BJ (cell line): ENCODE results near the gene ANKRD30A. TPM values are rescaled to one million over a fixed set of nuclear protein-coding genes. Genes with fewer than 3 reads are reported as not detected.
"Not testable (repeated sequence)": the region's sequence is repeated elsewhere in the genome, so short reads cannot be mapped to it uniquely, and the experiment has no call there.

Experiments used
- CTCF ChIA-PET: fragments of 350-600 bp; formaldehyde crosslinking; extraction: SDS; loops from one replicate; lab custom pipeline; 2021; ENCODE audit warnings: antibody characterized with exemption, inconsistent platforms; lab: Yijun Ruan, JAX
- POLR2A ChIA-PET: fragments of 300-600 bp; sonication (Branson Sonifier 250); formaldehyde crosslinking; extraction: SDS; loops from one replicate; lab custom pipeline; 2021; ENCODE audit warnings: antibody characterized with exemption; lab: Charles Lee
- DNase-seq: peaks from one replicate; pipeline ENCODE4 v3.0.0-alpha.2; 2011; ENCODE audit warnings: low read depth
- H3K27me3 ChIP-seq: 2 replicates; pipeline ENCODE4 v1.6.0; 2011; ENCODE audit warnings: low read length; ENCODE audit not compliant: control insufficient read depth, insufficient read depth
- H3K36me3 ChIP-seq: 2 replicates; pipeline ENCODE4 v1.5.1; 2011; ENCODE audit warnings: low read length; ENCODE audit not compliant: control insufficient read depth, insufficient read depth
- H3K4me3 ChIP-seq: 2 replicates; pipeline ENCODE4 v1.5.1; 2011; ENCODE audit warnings: low read depth, mild to moderate bottlenecking, control low read depth, low read length
- CTCF ChIP-seq: IDR thresholded peaks from 2 replicates; pipeline ENCODE4 v1.5.1; 2011; ENCODE audit warnings: low read depth, mild to moderate bottlenecking, control low read depth, inconsistent platforms, low read length, moderate library complexity; ENCODE audit not compliant: insufficient read depth
- polyA plus RNA-seq: library from polyadenylated mRNA; depleted of rRNA; stranded (reverse); fragments of >200 nt; gene quantifications from 2 replicates; pipeline ENCODE4 v1.2.3, GENCODE V29; 2011

Gene ANKRD30A
- polyA plus RNA-seq, 1 experiment = not detected

DNA sequence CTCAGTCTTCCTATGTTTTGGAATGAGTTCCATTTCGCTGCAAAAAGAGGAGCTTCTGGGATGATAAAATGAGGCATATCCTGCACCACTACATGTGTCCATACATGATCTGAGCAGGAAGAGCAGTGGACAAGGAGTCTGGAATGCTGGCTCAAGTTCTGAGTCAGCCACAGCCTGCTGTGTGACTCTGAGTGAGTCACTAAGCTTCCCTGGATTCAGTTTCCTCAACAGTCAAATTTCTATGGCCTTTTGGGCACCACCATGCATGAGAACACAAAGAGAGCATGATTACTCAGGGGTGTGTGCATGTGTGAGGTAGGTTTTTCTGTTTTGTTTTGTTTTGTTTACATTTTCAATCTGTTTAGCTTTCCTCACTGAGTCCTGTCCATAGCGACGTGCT is 254.6 kb downstream of the ANKRD30A start:
- no peaks in the 10 kb centered on the region for H3K27me3 ChIP-seq
- no peak for DNase-seq
- H3K4me3 ChIP-seq = no peak overlapping the region
- CTCF ChIA-PET = no interaction called here
- H3K36me3 ChIP-seq = no peaks in the 10 kb centered on the region
- no peak for TF ChIP-seq CTCF
- POLR2A ChIA-PET = no interaction called here

DNA sequence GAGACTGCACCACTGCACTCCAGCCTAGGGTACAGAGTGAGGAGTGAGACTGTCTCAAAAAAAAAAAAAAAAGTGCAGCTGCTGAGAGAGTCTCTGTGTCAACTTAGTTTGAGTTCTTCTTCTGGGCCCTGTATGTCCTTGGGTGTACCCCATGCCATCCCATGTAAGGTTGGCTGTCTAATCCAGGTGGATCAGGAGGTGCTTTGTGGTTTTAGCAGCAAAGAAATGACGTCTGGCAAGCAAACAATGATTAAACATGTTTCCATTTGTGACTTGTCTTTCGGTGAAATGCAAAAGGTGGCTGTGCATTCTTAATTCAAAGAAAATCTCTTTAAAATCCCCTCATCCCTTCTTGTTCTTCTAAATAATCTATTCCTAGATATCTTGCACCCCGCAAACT is 255.9 kb downstream of the ANKRD30A start:
- ChIA-PET CTCF (no interaction called here), POLR2A (no interaction called here)
- no peak for DNase-seq

DNA sequence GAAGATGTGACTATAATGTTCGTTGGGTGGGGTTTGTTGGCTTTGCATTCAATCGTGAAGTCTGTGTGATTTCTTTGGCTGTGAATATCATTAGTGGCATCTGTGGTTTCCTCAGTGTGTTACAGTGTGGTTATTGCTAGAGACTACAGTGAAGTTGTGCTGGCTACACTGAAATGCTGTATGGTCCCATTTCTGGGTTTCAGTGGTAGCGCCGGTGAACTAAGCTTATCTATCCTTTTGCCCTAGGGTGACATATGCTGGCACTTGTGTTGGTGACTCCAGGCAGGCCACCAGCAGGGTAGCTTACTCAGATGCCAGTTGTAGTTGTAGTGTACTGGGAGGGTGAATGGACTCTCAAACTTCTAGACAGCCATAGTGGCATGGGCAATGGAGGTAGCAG is 259.5 kb downstream of the ANKRD30A start:
- H3K4me3 ChIP-seq = no peak overlapping the region
- ChIA-PET POLR2A (no interaction called here), CTCF (no interaction called here)
- no peak for DNase-seq
- no peak for TF ChIP-seq CTCF
- no peaks in the 10 kb centered on the region for H3K27me3 ChIP-seq
- no peaks in the 10 kb centered on the region for H3K36me3 ChIP-seq

More for the DNA sequence above, 255.9 kb downstream of the ANKRD30A start:
- no peaks in the 10 kb centered on the region for H3K36me3 ChIP-seq
- TF ChIP-seq CTCF = no peak
- H3K4me3 ChIP-seq = no peak overlapping the region
- H3K27me3 ChIP-seq = no peaks in the 10 kb centered on the region

DNA sequence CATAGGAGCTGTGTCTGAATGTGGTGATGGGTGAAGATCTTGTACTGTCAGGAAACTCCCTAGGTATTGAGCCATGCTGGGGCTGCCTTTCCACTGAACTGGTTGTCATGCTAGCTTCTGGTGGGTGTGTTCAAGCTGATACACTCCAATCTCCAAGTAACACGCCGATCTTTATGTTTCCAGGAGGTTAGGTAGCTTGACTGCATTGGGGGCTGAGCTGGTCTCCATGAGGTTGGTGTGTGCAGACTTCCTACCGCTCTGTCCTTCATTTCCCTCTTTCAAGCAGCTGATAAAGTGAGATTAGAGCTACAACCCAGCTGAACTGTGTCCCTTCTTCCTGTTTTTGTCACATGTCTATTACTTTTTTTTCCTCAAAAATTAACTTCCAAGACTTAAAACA is 265.5 kb downstream of the ANKRD30A start:
- POLR2A ChIA-PET = no interaction called here
- DNase-seq = no peak
- Histone ChIP-seq H3K4me3 (no peak overlapping the region), H3K36me3 (no peaks in the 10 kb centered on the region), H3K27me3 (no peaks in the 10 kb centered on the region)
- no peak for TF ChIP-seq CTCF
- CTCF ChIA-PET = no interaction called here

- H3K4me3 ChIP-seq, H3K36me3 ChIP-seq, POLR2A ChIA-PET, CTCF ChIA-PET, H3K27me3 ChIP-seq, DNase-seq: not testable (repeated sequence)
Observed at GRCh38 chr10:37400774-37401173, 275.4 kb downstream of the ANKRD30A start.

DNA sequence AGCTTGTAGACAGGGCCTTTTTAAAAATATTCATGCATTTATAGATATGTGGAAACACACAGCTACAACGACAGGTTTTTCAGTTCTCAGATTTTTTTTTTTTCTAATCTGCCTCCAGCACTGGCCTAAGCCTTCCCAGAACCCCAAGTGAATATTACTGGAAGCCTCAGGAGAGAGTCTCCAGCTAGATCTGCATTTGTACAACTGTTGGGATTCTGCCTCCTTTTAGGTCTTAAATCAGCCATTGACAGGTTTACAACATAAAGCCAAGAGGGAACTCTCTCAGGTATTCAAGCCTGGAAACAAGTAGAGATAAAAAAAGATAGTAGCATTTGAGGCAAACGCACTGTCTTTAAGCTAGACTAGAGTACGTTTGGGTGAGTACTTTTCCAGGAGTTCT is 275.8 kb downstream of the ANKRD30A start:
- POLR2A ChIA-PET = no interaction called here
- Histone ChIP-seq H3K27me3 (no peaks in the 10 kb centered on the region), H3K4me3 (no peak overlapping the region), H3K36me3 (no peaks in the 10 kb centered on the region)
- TF ChIP-seq CTCF = no peak
- CTCF ChIA-PET = no interaction called here
- no peak for DNase-seq
